GM19463 (cell line): ENCODE measurements around the gene BSN.

Source experiments
- ATAC-seq: cut with Tn5 transposase; IDR thresholded peaks from one replicate; pipeline ENCODE4 v1.9.1; 2021; ENCODE audit warnings: mild to moderate bottlenecking, moderate library complexity; ENCODE audit not compliant: unreplicated experiment

The BSN gene

DNA sequence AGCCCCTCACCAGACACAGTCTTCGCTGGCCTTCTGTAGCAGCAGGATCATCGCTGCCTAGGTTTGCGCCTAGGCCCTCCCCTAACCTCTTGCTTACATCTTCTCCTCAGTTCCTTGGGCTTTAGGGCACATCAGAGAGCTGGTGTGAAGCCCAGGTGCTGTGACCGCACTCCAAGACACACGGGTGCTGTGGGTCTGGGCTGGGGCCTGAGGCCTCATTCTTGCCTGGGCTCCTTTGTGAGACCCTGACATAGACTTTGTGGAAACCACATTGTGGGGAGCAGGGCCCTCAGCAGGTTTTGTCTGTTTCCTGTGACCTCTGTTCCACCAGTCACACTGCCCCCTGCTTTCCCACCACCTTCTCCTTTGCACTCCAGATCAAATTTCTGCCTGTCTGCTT lies 157.2 kb downstream of the BSN start:
- ATAC-seq, result no peak

DNA sequence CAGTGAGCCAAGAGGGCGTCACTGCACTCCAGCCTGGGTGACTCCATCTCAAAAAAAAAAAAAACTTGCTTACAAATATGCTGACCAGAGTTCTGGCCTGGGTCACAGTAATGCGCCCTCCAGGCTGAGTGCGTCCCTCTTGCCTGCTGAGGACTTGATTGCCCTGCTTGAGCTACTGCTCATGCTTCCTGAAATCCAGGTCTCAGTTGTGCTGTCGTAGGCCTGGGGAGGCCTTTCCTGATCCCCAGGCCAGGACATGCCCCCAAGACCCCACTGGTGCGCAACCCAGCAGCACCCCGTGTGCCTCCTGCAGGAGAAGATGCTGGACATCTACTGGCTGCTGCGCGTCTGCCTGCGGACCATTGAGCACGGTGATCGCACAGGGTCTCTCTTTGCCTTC lies 157.9 kb downstream of the BSN start:
- ATAC-seq, result no peak

DNA sequence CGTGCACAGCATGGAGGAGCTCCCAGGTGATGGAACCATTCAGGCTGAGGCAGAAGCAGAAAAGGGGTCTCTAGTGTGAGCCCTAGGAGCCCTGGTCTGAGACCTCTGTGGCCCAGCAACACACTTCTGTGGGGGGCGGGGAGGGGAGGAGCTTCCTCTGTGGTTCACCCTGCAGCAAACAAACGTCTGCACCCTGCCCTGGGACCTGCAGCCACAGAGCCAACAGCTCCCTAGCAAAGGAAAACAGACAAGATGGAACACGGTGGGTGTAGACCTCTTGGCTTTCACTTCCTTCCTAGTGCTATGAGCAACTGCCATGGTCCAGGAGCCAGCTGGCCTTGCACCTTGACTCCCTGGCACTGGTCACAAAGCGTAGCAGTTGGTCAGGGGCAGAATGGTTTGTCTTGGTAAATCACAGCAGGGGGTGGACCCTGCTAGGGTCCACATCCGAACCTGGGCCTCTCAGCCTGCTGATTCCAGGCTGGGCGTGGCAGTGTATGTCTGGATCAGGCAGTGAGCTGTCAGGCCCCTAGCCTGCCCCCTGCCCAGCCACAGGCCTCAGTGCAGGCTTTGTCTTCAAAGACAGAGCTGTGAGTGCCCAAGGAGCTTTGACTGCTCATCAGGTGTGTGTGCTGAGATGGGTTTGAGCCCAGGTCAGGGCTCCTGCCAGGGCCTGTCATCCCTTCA lies 158.5 kb downstream of the BSN start:
- no peak for ATAC-seq

DNA sequence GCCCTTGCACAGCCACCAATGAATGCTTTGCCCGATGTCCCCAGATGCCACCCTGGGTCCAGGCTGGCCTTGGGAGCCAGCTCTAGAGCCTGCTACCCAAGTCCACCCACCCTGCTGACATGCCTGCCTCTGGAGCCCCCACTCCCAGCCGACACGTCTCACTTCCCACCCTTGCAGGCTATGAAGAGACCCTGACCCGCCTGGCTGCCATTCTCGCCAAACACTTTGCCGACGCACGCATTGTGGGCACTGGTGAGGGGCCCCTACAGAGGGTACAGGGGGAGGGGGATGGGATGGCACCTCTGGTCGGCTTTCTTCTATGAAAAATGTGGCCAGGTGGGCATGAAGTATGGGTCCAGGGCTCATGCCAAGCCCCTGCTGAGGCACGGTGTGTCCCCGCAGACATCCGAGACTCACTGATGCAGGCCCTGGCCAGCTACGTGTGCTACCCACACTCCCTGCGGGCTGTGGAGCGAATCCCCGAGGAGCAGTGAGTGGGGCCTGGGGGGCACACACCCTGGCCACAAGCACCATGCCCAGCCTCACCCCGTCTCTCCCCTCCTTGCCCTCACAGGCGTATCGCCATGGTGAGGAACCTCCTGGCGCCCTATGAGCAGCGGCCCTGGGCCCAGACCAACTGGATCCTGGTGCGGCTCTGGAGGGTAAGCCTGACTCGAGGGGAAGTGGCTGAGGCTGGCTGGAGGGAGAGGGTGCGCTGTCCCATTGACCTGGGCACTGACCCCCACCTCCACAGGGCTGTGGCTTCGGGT lies 159.2 kb downstream of the BSN start:
- ATAC-seq, result no peak

DNA sequence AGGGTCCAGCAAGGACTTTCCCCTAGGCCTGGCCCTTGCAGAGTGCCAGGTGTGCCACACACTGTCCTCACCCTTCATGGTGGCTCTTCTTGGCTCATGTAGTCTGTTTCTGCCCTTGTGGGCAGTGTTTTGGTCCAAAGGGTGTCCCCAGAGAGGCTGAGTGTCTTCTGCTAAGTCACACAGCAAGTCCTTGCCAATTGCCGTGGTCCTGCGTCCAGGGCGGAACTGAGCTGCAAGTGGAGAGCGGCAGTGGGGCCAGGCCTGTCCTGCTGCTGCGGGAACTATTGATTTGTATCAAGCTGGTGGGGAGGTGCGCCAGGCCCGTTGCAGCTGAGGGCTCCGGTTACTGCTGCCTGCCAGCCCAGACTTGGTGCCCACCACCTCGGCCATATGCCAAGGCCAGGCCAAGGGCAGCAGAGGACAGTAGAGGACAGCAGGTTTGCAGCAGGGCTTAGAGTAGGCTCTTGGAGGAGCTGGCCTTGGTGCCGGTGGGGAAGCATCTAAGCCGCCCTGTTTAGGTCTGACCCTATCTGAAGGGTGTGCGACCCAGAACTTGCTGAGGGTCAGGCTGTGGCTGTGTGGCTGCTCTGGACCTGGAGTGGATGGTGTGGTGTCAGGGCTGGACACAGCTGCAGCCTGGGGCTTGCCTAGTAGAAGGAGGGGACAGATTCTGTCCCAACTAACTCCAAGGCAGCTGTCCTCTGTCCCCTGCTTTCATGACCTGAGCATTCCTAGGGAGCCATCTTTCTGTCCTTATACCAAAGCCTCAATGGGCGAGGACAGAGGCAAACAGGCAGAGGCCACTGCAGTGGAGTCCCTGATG lies 160.7 kb downstream of the BSN start:
- ATAC-seq, result no peak

DNA sequence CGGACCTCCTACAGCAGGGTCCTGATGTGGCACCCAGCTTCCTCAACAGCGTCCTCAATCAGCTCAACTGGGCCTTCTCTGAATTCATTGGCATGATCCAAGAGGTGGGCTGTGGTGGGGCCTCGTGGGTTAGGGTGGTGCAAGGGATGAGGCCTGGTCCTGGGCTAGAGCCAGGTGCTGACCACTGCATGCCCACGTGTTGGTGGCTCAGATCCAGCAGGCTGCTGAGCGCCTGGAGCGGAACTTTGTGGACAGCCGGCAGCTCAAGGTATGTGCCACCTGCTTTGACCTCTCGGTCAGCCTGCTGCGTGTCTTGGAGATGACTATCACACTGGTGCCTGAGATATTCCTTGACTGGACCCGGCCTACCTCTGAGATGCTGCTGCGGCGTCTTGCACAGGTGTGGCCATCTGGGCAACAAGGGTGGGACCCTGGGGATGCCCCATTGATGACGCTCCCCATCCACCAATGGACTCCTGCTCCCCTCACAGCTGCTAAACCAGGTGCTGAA lies 161.4 kb downstream of the BSN start:
- no peak for ATAC-seq

DNA sequence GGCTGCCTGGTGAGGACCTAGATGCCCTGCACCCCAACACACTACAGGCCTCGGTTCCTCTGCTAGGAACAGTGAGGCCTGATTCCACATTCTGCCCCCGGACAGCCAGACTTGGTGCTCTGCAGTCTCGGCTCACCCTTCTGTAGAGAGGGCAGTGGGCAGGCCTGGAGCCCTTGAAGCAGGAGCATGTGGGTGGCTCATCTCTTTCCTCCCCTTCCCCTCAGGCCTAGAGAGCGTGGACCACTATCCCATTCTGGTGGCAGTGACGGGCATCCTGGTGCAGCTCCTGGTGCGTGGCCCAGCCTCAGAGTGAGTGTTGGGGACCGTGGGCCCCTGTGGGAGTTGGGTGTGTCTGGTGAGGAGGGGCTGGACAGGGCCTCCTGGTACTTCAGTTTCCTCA lies 161.9 kb downstream of the BSN start:
- no peak for ATAC-seq

DNA sequence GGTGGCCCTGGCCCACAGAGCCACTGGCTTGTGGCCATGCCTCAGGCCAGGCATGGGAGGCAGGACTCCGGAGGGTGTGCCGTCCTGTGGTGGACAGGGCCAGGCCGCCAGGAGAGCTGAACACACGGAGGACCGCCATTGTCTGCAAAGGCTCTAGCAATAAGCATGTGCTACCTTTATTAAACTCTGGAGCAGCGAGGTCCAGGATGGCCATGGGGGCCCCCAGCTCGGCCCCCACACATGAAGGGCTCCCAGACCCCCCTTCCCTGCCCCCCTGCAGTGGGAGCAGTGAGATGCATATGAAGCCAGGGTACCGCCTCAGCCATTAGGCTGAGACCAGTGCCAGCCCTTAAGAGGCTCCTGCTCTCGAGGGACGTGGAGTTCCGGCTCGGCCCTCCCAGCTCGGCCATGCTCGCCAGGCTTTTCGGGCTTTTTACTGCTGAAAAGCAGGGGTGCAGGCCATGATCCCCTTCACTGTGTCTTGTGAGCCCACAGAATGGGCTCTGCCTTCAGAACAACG lies 162.5 kb downstream of the BSN start:
- no peak for ATAC-seq

DNA sequence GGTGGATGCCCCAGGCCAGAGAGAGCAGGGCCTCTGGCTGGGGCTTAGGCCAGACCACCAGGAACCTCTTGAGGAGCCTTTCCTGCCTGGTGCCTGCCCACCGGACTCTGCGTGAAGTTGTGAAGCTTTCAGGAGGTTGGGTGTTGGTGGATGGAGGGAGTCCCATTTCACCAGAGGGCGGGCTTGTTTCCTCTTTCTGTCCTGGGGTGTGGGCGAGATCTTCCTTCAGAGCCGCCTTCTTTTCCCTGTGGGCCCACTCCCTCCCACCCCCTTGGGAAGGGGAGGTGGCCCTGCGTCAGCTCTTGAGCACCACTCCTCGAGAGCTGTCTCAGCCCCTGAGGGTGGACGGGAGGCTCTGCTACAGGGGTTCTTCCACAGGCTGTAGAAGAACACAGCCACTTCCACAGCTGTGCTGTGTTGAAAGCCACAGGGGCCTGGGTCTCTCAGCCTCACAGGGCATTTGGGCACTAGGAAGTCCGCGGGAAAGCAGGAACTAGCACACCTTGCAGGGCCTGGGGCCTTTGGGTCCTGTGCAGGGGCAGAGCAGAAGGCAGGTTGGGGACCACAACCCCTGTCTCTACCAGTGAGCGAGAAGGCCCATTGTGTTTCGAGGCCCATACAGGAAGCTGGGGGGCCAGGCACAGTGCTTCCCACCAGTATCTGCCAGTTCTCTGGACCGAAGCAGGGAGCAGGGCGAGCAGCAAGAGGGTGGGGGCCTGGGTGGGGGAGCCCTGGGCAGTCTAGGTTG lies 163.1 kb downstream of the BSN start:
- ATAC-seq, result no peak

DNA sequence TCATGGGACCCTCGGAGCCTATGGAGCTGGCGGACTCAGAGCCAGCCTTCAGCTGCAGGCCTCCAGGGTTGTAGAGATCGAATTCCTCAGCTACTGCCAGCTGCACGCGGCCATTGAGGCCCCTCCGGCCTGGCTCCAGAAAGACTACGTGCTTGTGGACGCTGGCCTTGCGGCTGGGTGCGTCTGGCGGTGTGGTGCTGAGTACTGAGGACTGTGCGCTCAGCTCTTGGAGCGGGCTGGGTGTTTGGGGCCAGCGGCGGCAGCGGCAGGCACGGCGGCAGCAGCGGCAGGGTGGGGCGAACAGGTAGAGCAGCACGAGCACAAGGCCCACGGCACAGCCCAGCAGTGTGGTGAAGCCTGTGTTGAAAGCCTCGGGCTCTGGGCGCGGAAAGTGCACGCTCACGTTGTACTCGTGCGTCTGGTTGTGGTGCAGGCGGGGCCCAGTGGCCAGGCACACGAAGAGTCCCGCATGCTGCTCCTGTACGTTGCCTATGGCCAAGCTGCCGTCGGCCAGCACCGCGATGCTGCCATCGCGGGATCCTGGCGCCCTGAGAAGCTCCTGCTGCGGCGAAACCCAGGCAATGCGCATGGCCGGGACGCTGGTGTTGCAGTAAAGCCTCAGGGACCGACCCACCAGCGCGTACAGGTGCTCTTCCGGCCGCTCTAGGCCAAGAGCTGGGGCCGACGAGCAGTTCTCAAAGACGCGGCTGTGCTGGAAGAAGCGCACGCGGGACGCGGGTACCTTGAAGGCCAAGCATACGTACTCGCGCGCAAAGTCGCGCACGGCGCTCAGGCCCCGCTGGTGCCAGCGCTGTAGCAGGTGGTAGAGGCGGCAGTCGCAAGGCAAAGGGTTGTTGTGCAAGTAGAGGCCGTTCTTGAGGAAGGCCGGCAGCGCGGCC lies 163.9 kb downstream of the BSN start:
- no peak for ATAC-seq

DNA sequence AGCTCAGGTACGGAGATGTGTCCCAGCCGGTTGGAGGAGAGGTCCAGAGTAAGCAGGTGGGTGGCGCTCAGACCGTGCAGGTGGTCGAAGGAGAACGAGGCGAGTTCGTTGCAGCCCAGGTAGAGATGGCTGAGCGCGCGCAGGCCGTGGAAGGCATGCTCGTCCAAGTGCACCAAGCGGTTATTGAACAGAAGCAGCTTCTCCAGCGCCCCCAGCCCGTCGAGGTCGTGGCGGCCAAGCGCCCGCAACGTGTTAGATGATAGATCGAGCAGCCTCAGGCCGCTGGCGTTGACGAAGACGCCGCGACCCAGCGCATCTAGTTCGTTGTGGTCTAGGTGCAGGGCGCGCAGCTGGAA lies 164.6 kb downstream of the BSN start:
- no peak for ATAC-seq

DNA sequence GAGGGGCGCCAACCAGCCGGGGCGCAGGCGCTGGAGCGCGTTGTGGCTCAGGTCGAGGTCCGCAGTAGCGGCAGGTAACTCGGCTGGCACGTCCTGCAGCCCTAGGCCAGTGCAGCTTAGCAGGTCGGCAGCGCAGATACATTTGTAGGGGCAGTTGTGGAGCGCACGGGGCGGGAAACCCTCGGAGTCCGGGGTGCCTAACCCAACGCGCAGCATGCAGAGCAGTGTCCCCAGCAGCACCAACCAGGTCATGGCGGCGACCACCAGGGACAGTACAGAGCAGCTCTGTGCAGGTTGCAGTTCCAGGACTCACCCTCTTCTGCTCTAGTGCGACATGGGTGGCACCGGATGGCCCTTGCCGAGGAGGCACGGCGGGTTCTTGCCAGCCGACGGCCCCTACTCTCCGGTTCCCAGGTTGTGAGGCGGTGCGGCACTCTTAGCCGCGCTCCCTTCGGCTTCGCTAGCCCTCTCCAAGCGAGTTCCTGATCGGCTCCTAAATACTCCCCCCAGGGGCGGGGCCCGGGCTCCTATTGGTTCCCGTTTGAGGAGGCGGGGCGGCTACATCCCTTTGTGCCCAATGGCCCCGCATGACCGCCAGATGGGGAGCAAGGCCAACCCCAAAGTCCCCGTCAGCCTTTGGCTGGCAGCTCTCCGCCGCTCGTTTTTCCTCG lies 165.1 kb downstream of the BSN start, which contains the start of gene AMIGO3:
AMIGO3 (minus strand) TSS at position 471 of the 671 bp plus-strand sequence; CDS start at position 252, 219 bp downstream.
- peak; percentile 60 for ATAC-seq
